ENCODE results near the gene GIN1.

Gene GIN1

GRCh38 chr5:103041071-103041676, 78.8 kb downstream of the GIN1 start:
- peak; percentile 57 for DNase-seq (ENCODE audit: low read depth)
- H3K4me3 ChIP-seq (ENCODE audit: low read length), result no peak overlapping the region
- TF ChIP-seq CTCF (IDR thresholded peaks at IDR 0.05; ENCODE audit: insufficient read depth, low read depth, low read length, missing control alignments), result peak; percentile 46

- DNase-seq (ENCODE audit: low read depth), result peak; percentile 60
- peak; percentile 14 for TF ChIP-seq CTCF (IDR thresholded peaks at IDR 0.05; ENCODE audit: insufficient read depth, low read depth, low read length, missing control alignments)
- no peak overlapping the region for H3K4me3 ChIP-seq (ENCODE audit: low read length)
Measured at GRCh38 chr5:103037673-103038455, 82.1 kb downstream of the GIN1 start.

GRCh38 chr5:103036601-103037000, 83.3 kb downstream of the GIN1 start:
- no peak for DNase-seq (ENCODE audit: low read depth)
- no peak for TF ChIP-seq CTCF (IDR thresholded peaks at IDR 0.05; ENCODE audit: insufficient read depth, low read depth, low read length, missing control alignments)

More at GRCh38 chr5:103036601-103037000, 83.3 kb downstream of the GIN1 start:
- H3K4me3 ChIP-seq (ENCODE audit: low read length), result no peak overlapping the region

Measured in epithelial cell of esophagus (primary cell).